ENCODE data around the gene GOLGA6L22.
"Not testable (repeated sequence)": the region's sequence is repeated elsewhere in the genome, so short reads cannot be mapped to it uniquely, and the experiment has no call there.

The GOLGA6L22 gene, protein sequence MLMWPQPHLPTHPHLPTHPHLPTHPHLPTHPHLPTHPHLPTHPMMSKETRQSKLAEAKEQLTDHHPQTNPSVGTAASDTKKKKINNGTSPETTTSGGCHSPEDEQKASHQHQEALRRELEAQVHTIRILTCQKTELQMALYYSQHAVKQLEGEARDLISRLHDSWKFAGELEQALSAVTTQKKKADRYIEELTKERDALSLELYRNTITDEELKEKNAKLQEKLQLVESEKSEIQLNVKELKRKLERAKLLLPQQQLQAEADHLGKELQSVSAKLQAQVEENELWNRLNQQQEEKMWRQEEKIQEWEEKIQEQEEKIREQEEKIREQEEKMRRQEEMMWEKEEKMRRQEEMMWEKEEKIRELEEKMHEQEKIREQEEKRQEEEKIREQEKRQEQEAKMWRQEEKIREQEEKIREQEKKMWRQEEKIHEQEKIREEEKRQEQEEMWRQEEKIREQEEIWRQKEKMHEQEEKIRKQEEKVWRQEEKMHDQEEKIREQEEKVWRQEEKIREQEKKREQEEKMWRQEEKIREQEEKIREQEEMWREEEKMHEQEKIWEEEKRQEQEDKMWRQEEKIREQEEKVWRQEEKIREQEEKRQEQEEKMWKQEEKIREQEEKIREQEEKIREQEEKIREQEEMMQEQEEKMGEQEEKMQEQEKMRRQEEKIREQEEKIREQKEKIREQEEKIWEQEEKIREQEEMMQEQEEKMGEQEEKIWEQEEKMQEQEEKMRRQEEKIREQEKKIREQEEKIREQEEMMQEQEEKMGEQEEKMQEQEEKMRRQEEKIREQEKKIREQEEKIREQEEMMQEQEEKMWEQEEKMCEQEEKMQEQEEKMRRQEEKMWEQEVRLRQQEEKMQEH

DNA sequence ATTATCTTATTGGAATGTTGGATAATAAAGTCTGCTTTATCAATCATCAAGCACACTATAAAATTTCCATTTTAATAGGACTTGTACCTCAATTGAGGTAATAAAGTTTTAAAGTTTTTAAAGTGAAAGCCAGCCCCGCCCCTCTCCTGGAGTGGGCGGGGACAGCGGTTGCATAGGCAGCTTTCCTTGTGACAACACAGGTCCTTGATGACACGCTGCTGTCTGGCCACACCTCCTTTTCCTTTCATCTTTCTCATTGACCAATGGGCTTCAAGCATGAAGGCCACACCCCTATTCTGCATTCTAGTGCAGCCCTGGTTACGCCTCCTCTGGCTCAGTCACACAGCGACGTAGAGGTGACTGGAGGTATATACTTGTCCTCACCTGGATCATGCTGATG, at the start of gene GOLGA6L22:
Gene GOLGA6L22 (plus strand): TSS at position 301 of the 400 bp plus-strand sequence. CDS start 91 bp downstream, at position 392.
- DNase-seq, result not testable (repeated sequence)

DNA sequence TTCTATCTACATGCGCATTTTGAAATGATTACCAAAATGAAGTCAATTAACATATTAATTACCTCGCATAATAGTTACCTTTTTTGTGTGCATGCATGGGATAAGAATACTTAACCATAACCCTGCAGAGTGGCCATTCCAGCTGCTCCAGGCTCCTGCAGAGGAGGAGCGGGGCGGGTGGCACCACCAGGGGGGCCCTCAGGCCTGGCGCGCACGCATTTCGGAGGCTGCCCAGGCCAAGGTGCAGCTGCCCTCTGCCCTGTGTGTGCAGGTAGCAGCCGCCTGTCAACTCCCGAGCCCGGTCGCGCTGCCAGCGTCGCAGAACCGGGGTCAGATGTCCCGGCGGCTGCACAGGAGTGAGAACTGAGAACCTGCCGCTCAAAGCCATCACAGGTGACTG, 41.4 kb upstream of the GOLGA6L22 start:
- not testable (repeated sequence) for DNase-seq

DNA sequence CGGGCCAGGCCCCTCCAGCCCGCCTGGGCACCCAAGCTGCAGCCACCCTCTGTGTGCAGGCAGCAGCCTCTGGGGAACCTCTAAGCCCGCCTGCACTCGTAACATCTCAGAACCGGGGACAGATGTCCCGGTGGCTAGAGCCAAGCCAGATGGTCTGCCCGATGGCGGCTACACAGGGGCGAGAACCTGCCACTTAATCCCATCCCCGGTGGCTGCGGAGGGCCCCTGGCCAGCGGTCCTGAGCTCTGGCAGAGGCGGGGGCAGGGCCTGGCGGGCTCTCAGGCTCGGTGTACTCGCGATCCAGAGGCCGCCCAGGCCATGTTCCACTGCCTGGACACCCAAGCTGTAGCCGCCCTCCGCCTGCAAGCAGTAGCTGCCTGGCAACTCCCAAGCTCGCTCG, 40.9 kb upstream of the GOLGA6L22 start:
- not testable (repeated sequence) for DNase-seq

DNA sequence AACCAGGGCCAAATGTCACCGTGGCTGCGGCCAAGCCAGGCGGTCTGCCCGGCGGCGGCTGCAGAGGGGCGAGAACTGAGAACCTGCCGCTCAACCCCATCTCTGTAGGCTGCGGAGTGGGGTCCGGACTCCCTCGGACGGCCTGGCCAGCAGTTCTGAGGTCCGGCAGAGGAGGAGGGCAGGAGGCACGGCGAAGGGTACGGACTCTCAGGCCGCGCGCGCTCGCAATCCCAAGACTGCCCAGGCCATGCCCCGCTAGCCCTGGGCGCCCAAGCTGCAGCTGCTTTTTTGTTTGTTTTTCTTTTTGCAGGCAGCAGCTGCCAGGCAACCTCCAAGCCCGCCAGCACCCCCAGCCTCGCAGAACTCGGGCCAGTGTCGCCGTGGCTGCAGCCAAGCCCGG, 40.5 kb upstream of the GOLGA6L22 start:
- DNase-seq, result not testable (repeated sequence)

DNA sequence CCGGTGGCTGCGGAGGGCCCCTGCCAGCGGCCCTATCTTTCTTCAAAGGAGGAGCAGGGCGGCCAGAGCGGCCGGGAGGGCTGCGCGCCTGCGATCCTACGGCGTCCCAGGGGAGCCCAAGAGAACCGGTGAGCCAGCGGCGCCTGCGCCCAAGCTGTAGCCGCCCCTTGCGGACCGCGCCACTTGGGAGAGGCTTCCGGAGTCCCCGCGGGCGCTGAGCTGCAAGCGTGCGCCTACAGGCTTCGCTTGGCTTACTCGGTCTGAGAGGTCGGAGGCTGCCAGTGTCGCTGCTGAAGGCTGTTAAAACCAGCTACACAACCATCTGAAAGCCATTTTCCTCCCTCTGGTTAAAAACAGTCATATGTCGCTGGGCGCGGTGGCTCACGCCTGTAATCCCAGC, 40.0 kb upstream of the GOLGA6L22 start:
- not testable (repeated sequence) for DNase-seq

DNA sequence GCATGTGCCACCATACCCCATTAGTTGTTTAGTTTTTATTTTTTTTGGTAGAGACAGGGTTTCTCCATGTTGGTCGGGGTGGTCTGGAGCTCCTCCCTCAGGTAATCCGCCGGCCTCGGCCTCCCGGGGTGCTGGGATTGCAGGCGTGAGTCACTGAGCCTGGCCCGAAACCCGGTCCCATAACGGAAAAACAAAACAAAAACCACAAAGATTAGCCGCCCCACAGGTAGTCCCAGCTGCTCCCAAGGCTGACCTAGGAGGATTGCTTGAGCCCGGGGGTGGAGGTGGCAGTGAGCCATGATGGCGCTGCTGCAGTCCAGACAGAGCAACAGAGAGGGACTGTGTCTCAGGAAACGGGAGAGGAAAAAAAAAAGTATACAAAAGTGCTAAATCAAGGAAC, 38.4 kb upstream of the GOLGA6L22 start:
- not testable (repeated sequence) for DNase-seq

DNA sequence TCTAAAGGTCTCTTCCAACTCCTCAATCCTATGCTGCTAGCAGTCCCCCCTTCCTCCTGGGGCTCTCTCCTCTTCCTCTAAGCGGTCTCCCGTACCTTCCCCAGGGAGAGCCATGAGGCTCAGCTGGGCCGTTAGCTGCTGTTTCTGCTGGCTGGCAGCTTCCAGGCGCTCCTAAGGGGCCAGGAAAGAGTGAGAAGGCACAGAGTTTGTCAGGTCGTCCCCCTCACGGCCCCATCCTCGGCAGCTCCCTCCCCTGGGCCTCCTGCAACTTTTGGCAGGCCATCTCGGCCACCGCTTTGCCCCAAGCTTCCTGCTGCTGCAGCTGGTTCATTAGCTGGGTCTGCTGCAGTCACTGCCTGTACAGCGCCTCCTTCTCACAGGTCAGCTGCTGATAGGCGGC, 29.3 kb upstream of the GOLGA6L22 start:
- not testable (repeated sequence) for DNase-seq

DNA sequence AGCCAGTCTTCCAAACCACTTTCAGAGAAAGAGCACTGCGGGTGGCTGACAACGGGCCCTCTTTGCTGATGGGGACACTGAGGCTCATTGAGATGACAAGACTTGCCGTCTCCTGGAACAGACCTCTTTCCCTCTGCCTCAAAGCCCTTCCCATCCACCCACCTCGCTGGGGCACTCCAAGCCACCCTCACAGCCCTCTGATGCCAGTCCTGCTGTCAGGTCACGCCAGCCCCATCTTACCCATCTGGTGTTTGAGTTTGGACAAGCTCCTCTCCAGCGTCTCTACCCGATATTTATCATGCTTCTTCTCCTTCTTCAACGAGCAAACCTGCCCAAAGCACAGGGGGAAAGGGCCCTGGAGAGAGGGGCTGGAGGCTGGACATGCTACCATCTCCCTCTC, 27.0 kb upstream of the GOLGA6L22 start:
- DNase-seq, result not testable (repeated sequence)

DNA sequence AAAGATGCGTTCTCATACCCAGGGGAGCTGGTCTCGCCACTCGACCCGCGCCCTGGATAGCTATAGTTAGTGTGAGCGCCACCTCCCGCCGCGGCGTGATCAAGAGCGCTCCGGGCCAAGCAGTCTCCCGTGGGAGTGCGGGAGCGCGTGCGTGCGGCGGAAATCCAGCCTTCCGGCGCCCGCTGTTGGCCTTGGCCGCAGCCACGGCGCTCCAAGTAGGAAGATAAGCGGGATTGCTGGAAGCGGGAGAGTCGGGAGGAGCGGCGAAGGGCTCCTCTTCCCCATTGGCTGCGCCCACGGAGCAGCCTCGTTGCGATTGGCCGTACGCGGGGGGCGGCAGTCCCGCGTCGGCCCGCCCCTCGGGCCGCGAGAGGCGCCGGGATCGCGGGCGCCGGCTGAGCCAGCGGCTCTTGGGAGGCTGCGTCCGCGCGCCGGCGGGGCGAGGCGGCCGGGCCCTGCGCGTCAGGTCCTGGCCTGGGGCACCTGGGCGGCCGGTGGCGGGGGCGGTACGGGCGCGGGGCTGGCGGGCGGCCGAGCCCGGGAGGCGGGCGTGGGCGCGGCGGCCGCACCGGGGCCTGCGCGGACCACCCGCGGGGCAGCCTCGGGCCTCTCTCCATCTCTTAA, 35.9 kb downstream of the GOLGA6L22 start:
- not testable (repeated sequence) for DNase-seq

DNA sequence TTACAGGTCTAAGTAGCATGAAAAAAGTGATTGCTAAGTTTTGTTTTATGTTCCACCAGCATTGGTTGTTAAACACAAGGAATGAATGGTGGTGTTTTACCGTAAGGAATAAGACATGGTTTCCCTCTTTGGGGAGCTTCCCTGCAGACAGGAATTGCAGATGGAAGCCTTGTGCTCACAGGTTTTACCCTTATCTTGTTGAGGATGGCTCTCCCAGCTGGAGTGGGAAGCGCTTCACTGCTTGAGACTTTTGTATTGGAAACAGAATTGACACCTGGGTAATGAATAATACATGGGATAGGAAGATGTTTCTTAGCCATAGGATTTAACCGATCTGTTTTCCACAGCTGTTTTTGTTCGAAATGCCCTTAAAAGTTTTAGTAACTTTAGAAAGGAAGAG, 38.5 kb downstream of the GOLGA6L22 start:
- DNase-seq, result not testable (repeated sequence)

DNA sequence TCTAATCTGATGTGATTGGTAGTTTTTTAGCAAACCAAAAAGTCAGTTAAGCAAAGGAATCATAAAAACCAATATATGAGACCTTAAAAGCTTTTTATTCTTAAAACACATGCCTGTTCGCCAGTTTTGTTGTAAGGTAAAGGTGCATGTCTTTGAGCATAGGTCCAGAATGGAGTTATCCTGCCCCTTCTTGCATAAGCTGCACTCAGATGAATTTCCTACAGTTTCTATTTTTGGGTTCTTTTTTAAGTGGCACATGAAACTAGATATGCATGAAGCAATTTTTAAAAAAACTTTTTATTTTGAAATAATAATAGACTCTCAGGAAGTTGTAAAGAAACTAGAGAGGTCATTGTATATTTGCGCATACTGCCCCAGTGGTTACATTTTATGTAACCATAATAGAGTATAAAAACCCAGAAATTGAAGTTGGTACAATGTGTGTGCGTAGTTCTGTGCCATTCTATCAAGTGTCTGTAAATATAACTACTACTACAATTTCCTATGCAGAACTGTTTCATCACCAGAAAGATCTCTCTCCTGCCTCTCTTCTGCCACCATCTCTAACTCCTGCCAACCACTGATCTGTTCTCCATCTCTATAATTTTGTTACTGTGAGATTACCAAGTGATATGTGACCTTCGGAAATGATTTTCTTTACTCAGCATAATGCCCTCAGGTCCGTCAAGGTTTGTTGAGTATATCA, 39.7 kb downstream of the GOLGA6L22 start:
- DNase-seq, result not testable (repeated sequence)

DNA sequence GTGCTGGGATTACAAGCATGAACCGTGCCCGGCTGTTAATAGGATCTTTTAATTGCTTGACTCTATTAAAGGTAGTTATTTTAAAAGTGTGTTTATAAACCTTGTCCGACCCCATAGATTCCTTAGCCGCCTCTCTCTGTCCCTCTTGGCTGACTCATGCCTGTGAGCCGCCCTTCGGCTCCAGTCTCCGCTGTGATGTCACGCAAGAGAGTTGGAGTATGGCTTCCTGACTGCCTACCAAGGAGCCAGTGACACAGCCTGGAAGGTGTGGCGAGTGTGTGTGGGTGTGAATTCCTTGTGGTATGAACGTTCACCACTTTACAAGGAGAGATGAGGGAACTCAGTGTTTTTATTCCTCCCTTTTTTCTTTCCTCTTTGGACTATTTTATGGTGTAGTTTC, 43.6 kb downstream of the GOLGA6L22 start:
- DNase-seq, result not testable (repeated sequence)

DNA sequence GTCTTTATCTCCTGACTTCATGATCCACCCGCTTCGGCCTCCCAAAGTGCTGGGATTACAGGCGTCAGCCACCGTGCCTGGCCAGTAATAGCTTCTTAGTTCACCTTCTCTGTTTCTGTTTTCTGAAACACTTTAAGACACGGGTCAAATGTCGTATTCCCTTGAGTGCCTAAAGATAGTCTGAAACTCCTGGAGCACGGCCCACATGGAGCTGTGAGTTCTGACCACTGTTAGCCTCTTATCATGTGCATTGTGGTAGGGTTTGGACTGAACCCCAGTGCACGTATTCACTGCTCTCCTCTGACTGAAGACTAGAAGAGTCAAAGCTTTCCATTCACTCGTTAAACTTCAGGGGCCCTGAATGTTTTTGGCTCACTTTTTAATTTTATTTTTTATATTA, 48.3 kb downstream of the GOLGA6L22 start:
- DNase-seq, result not testable (repeated sequence)

DNA sequence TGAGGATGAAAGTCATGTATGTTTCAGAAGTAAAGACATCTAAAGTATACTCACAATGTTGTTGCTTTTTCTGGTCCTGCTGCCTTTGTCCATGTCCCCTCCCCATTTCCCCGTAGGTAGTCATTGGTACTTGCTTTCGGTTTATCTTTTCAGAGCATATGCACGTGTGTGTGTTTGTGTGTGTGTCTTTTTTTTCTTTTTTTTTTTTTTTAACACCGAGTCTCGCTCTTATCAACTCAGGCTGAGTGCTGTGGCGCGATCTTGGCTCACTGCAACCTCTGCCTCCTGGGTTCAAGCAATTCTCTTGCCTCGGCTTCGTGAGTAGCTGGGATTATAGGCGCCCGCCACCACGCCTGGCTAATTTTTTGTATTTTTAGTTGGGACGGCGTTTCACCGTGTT, 57.4 kb downstream of the GOLGA6L22 start:
- not testable (repeated sequence) for DNase-seq

All from amniotic stem cell (primary cell).